GM18858 (cell line): ENCODE measurements around the gene SLC39A13.
A peak's percentile ranks its signal among the peaks of the same experiment; 100 is the strongest.

Experiments
- ATAC-seq: cut with Tn5 transposase; IDR thresholded peaks from one replicate; pipeline ENCODE4 v1.9.1; 2021; ENCODE audit not compliant: unreplicated experiment

Gene SLC39A13

GRCh38 chr11:47449541-47449940 lies 41.2 kb downstream of the SLC39A13 start:
- ATAC-seq, result no peak

GRCh38 chr11:47451436-47451835 lies 43.0 kb downstream of the SLC39A13 start:
- no peak for ATAC-seq

GRCh38 chr11:47451990-47452389 lies 43.6 kb downstream of the SLC39A13 start:
- no peak for ATAC-seq

GRCh38 chr11:47453365-47453764 lies 45.0 kb downstream of the SLC39A13 start:
- ATAC-seq, result no peak

GRCh38 chr11:47454258-47454671 lies 45.9 kb downstream of the SLC39A13 start:
- ATAC-seq, result peak; percentile 60

GRCh38 chr11:47460571-47461235 lies 52.3 kb downstream of the SLC39A13 start:
- ATAC-seq, result no peak

GRCh38 chr11:47461876-47462275 lies 53.5 kb downstream of the SLC39A13 start:
- no peak for ATAC-seq

GRCh38 chr11:47464483-47464882 lies 56.1 kb downstream of the SLC39A13 start:
- no peak for ATAC-seq
